HG03066 (cell line): Measurements from ENCODE around the gene KLHL28.
"Not testable (repeated sequence)": the region's sequence is repeated elsewhere in the genome, so short reads cannot be mapped to it uniquely, and the experiment has no call there.

ENCODE experiments used
- ATAC-seq: cut with Tn5 transposase; IDR thresholded peaks from one replicate; pipeline ENCODE4 v1.9.1; 2021; ENCODE audit warnings: low read depth; ENCODE audit not compliant: unreplicated experiment

KLHL28 gene

GRCh38 chr14:44898551-44898950 is 63.2 kb downstream of the KLHL28 start:
- ATAC-seq: no peak

GRCh38 chr14:44897845-44898151 is 63.9 kb downstream of the KLHL28 start:
- ATAC-seq: no peak

- ATAC-seq: peak; percentile 91
These were observed 64.5 kb downstream of the KLHL28 start for GRCh38 chr14:44897041-44897844.

GRCh38 chr14:44896275-44897040 is 65.3 kb downstream of the KLHL28 start:
- peak; percentile 0 for ATAC-seq

GRCh38 chr14:44895716-44896115 is 66.0 kb downstream of the KLHL28 start:
- no peak for ATAC-seq

GRCh38 chr14:44893535-44893934 is 68.2 kb downstream of the KLHL28 start:
- ATAC-seq: no peak

- ATAC-seq: not testable (repeated sequence)
These were observed 69.9 kb downstream of the KLHL28 start for GRCh38 chr14:44891726-44892372.

- no peak for ATAC-seq
These were observed 71.9 kb downstream of the KLHL28 start for GRCh38 chr14:44889595-44890471.

GRCh38 chr14:44887596-44887955 is 74.2 kb downstream of the KLHL28 start:
- ATAC-seq: no peak

GRCh38 chr14:44886860-44887595 is 74.7 kb downstream of the KLHL28 start:
- ATAC-seq: no peak

- no peak for ATAC-seq
These were observed 81.0 kb downstream of the KLHL28 start for GRCh38 chr14:44880791-44881190.
